Astrocyte of the hippocampus (primary cell): ENCODE measurements around the gene ZNF835.
A peak's percentile ranks its signal among the peaks of the same experiment; 100 is the strongest.

Experiments used
- DNase-seq: peaks from one replicate; pipeline ENCODE4 v3.0.0; 2011; ENCODE audit warnings: low read depth, low spot score

The ZNF835 gene

DNA sequence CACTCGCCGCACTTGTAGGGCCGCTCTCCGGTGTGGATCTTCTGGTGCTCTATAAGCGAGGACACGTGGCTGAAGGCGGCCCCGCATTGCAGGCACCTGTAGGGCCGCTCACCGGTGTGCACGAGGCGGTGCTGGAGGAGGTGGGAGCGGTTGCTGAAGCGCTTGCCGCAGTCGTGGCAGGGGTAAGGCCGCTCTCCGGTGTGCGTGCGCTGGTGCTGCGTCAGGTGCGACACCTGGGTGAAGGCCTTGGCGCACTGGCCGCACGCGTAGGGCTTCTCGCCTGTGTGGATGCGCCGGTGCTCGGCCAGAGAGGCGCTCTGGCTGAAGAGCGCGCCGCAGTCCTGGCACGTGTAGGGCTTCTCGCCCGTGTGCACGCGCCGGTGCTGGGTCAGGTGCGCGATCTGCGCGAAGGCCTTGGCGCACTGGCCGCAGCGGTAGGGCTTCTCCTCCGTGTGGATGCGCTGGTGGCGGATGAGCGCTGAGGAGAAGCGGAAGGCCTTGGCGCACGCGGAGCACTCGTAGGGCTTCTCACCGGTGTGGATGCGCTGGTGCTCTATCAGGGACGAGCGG lies 7.5 kb downstream of the ZNF835 start:
- DNase-seq = no peak

DNA sequence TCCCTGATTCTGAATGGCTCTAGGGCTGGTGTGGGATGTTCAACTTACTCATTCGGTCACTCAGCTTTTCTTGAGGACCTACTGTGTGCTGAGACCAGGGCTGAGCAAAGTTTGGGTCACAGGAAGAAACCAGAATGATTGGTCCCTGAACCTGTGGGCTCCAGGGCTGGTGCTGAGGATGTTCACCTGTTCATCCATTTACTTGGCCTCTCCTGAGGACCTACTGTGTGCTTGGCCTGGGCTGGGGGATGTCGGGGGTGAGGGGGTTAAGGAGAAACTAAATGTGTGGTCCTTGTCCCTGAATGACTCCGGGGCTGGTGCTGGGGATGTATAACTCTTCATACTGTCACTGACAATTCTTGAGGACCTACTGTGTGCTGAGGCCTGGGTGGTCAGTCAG lies 10.3 kb downstream of the ZNF835 start:
- no peak for DNase-seq

DNA sequence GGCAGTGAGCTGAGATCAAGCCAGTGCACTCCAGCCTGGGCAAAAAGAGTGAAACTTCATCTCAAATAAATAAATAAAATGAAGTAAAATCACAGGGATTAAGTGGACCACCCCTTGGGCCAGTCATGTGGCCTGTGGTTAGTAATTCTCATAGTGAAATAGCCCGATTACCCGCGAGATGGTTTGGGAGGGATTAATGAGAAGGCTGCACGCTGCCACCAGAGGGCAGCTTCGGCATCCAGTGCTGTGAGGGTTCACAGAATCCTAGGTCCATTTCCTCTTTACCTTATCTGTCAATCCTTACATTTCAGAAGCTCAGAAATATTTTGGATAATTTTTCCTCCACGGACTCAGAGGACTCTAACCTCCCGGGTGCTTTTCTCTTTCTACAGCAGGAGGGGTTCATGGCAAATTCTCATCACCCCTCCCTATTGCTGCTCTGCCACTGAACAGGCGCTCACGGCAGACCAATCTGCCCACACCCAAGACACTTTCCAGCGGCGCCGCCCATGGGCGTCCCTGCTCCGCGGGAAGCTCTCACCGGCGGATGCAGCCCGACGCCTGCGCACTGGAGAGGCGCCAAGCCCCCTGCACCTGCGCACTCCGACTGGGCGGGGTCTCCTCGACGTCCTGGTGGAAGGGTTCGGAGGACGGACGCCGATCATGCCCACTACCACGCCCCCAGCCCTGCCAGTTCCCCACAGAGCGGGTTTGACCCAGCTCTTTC lies 11.0 kb downstream of the ZNF835 start:
- no peak for DNase-seq

GRCh38 chr19:56654151-56654550 lies 17.4 kb downstream of the ZNF835 start:
- DNase-seq = no peak

DNA sequence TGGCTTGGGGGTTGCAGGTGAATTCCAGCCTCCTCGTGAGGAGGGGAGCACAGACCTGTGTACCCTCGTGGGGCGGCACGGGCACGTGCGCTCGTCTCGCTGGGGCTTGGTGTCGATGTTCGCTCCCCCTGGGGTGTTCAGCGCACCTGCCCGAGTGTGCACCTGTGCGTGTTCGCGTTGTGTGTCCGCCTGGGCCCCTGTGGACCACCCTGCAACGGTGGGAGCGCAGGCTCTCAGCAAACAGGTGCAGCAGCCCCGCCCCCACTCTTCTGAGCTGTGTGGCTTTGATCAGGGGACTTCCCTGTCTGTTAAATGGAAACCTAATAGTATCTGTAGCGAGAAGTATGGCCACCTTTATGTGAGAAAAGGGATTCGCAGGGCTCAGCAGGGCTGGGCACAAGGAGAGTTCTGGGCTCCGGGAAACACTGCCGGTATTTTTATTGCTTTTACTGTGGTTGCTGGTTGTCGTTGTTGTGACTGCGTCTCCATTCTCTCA lies 28.0 kb downstream of the ZNF835 start:
- DNase-seq = no peak

GRCh38 chr19:56642711-56643459 lies 28.7 kb downstream of the ZNF835 start, which contains the start of gene SMIM17:
Gene SMIM17, plus strand, starts transcription at chr19:56643159. Its CDS starts 2,509 bp downstream, at chr19:56645668.
- no peak for DNase-seq

GRCh38 chr19:56639217-56639616 lies 32.3 kb downstream of the ZNF835 start:
- peak; percentile 36 for DNase-seq

GRCh38 chr19:56637976-56638555 lies 33.5 kb downstream of the ZNF835 start:
- peak; percentile 95 for DNase-seq

- no peak for DNase-seq
Measured at GRCh38 chr19:56633021-56633420, 38.5 kb downstream of the ZNF835 start.

DNA sequence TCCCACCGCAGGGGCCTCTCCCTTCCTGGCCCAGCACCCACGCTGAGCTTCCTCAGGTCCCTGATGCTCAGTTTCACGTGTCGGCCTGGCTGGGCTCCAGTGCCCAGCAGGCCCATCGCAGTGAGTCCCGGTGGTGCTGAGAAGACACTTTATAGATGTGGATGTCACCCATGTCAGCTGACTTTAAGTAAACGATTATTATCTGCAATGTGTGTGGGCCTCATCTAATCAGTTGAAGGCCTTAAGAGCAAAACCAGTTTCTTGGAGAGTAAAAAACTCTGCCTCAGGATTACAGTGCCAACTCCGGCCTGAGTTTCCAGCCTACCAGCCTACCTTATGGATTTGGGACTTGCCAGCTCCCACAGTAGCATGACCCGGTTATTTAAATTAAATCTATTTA lies 45.8 kb downstream of the ZNF835 start:
- no peak for DNase-seq

DNA sequence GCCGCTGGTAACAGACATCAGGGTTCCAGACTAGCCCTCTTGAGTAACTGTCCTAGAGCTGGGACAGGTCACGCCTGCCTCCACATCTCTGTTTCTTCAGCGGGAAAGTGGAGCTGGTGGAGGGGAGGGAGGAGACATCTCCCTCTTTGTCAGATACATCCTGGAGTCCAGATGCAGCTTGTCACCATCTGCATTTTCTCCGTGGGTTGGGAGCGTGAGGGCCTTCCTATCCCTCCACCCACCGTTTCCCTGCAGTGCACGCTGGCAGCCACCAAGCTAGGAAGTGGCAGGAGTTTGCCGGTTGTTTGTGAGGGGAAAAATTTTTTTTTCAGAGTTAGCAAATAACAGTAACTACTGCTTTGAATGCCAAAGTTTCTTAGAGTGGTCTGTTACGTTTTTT lies 48.6 kb downstream of the ZNF835 start:
- no peak for DNase-seq

DNA sequence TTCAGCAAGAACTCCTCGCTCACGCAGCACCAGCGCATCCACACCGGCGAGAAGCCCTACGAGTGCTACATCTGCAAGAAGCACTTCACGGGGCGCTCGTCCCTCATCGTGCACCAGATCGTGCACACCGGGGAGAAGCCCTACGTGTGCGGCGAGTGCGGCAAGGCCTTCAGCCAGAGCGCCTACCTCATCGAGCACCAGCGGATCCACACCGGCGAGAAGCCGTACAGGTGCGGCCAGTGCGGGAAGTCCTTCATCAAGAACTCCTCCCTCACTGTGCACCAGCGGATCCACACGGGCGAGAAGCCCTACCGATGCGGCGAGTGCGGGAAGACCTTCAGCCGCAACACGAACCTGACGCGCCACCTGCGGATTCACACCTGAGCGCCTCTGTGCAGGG lies 49.2 kb downstream of the ZNF835 start:
- DNase-seq = no peak

DNA sequence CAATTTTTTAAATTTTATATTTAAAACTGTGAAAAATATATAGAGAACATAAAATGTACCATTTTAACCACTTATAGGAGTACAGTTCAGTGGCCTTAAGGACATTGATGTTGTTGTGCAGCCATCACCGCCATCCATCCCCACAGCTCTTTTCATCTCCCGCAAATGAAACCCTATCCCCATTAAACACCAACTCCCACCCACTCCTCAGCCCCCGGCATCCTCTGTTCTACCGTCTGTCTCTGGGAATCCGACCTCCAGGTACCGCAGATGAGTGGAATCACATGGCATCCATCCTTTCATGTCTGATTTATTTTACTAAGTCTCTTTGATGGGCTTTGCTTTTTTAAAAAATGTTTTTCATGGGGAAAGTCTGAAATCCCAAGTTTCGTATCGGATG lies 52.4 kb downstream of the ZNF835 start:
- no peak for DNase-seq

GRCh38 chr19:56617531-56617930 lies 54.0 kb downstream of the ZNF835 start:
- DNase-seq = no peak

DNA sequence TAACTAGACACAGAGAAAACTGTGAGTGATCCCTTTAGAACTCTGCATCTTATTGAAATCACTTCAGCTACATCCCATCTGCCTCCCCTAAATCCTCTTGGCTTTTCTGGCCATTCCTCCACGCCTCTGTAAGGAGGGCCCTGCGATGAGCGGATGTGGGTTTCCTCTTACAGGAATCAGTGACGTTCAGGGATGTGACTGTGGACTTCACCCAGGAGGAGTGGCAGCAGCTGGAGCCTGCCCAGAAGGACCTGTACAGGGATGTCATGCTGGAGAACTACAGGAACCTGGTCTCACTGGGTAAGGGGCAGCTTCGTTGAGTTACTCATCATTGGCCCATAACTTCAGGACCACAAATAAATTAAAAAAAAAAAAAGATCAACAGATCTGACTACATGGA lies 57.9 kb downstream of the ZNF835 start:
- DNase-seq = no peak

- no peak for DNase-seq
Measured at GRCh38 chr19:56612737-56613136, 58.8 kb downstream of the ZNF835 start.
